Muscle layer of colon (tissue), 2 donors: ENCODE measurements around the gene IGFALS.

ENCODE experiments used
- H3K27ac ChIP-seq: one replicate; pipeline ENCODE4 v1.7.0; 2013; ENCODE audit warnings: low read depth, mild to moderate bottlenecking, low read length, moderate library complexity
- H3K27me3 ChIP-seq, 2 donors: one replicate each; pipeline ENCODE4 v1.7.0; 2013; ENCODE audit warnings: low read length in 2 of 2, mild to moderate bottlenecking in 2 of 2; ENCODE audit not compliant: insufficient read depth in 2 of 2, control insufficient read depth in 1 of 2
- H3K36me3 ChIP-seq: one replicate; pipeline ENCODE4 v1.7.0; 2013; ENCODE audit warnings: mild to moderate bottlenecking, low read length; ENCODE audit not compliant: insufficient read depth
- H3K4me1 ChIP-seq: one replicate; pipeline ENCODE4 v1.7.0; 2013; ENCODE audit warnings: mild to moderate bottlenecking, low read length; ENCODE audit not compliant: insufficient read depth
- H3K4me3 ChIP-seq, 2 donors: one replicate each; pipeline ENCODE4 v1.7.0; 2013; ENCODE audit warnings: low read length in 2 of 2, low read depth in 1 of 2, mild to moderate bottlenecking in 1 of 2, moderate library complexity in 1 of 2
- H3K9ac ChIP-seq: one replicate; pipeline ENCODE4 v1.7.0; 2013; ENCODE audit warnings: low read length
- H3K9me3 ChIP-seq: one replicate; pipeline ENCODE4 v1.7.0; 2013; ENCODE audit warnings: mild to moderate bottlenecking, low read length
- donor health status: abdominal sarcoma.
- donor health status: Adenocarcinoma of cecum.

IGFALS gene

DNA sequence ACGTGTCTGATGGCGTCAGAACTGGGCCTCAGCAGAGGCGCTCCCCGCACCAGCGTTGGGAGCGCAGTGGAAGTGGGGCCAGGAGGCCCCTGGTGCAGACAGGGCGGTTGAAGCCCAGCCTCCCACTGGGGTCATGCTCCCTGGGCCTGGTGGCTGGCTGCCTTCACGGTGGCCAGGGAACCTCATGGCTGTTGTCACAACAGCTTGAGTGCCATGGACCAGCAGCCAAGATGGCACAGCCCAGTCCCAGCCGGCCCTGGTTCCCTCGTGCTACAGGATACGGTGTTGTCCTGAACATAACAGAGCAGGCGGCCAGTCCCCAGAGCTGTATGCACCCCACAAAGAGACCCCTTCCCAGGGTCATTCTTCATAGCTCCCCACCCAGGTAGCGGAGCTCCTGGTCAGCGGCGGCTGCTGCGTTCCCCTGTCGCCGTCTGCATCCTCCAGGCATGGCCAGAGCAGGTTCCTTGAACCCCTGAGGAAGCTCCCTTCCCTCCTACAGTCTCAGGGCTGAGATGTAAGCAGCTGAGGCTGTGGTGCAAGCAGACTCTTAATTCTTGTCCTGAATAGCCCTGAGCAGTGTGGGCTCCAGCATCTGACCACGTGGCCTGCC lies 51.8 kb downstream of the IGFALS start:
- no peak overlapping the region for H3K27ac ChIP-seq
- H3K4me1 ChIP-seq: no peaks in the 10 kb centered on the region
- H3K36me3 ChIP-seq: peaks cover 19% of the 10 kb centered on the region
- H3K27me3 ChIP-seq: no peaks in the 10 kb centered on the region
- H3K9ac ChIP-seq: no peak overlapping the region
- no peak overlapping the region for H3K4me3 ChIP-seq
- no peaks in the 10 kb centered on the region for H3K9me3 ChIP-seq

DNA sequence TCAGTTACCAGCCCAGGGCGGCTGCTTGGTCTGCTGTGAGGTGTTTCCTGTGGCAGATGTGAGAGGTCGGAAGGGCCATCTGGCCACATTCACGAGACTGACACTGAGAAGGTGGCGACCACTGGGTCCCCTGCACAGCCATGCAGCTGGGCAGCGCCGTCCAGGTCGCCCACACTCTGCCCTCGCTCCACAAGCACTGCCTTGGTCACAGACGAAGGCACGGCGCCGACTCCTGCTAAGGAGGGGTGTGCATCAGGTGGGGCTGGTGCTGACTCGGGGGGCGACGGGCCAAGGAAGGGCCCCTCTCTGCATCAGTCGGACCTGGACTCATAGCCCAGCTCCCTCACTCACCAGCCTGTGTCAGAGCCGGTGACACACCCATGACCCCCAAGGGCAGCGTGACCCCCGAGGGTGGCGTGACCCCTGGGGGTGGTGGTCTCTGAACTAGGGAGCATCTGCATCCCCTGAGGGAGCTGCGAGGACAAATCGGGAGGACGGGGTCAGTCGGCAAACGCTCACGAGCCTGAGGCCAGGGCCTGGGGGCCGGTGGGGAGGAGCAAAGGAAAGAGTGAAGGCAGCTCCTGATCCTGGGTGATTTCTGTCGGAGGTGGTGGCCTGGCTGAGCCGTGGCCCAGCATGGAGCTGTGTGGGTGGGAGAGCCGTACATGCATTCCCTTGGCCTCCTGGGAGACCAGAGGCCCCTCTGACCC lies 52.6 kb downstream of the IGFALS start:
- H3K9me3 ChIP-seq: no peaks in the 10 kb centered on the region
- no peak overlapping the region for H3K27ac ChIP-seq
- H3K27me3 ChIP-seq: no peaks in the 10 kb centered on the region
- no peak overlapping the region for H3K4me3 ChIP-seq
- no peak overlapping the region for H3K9ac ChIP-seq
- no peaks in the 10 kb centered on the region for H3K4me1 ChIP-seq
- H3K36me3 ChIP-seq: peaks cover 19% of the 10 kb centered on the region
